Keratinocyte (primary cell): ENCODE data around the gene OVCH1.

Experiments used
- EZH2 ChIP-seq: IDR thresholded peaks from one replicate; pipeline ENCODE4 v1.6.1; 2012; ENCODE audit warnings: inconsistent platforms, mild to moderate bottlenecking, low read length, moderate library complexity
- TF ChIP-seq, protein P1 (sequence below), 3 experiments: IDR thresholded peaks in 1 of 3; conservative IDR thresholded peaks in 1 of 3; optimal IDR thresholded peaks in 1 of 3; 2 replicates in 2 of 3; 3 replicates in 1 of 3; pipeline versions ENCODE3 to v1.5.1; 2011; ENCODE audit warnings: low read length in 3 of 3, mild to moderate bottlenecking in 3 of 3, moderate library complexity in 2 of 3, control low read depth in 1 of 3, inconsistent platforms in 1 of 3; ENCODE audit not compliant: insufficient read depth in 2 of 3; ENCODE audit errors: extremely low read depth in 1 of 3

GRCh38 chr12:29389295-29389919 lies 108.1 kb downstream of the OVCH1 start:
- TF ChIP-seq, protein P1, sequence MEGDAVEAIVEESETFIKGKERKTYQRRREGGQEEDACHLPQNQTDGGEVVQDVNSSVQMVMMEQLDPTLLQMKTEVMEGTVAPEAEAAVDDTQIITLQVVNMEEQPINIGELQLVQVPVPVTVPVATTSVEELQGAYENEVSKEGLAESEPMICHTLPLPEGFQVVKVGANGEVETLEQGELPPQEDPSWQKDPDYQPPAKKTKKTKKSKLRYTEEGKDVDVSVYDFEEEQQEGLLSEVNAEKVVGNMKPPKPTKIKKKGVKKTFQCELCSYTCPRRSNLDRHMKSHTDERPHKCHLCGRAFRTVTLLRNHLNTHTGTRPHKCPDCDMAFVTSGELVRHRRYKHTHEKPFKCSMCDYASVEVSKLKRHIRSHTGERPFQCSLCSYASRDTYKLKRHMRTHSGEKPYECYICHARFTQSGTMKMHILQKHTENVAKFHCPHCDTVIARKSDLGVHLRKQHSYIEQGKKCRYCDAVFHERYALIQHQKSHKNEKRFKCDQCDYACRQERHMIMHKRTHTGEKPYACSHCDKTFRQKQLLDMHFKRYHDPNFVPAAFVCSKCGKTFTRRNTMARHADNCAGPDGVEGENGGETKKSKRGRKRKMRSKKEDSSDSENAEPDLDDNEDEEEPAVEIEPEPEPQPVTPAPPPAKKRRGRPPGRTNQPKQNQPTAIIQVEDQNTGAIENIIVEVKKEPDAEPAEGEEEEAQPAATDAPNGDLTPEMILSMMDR (optimal IDR thresholded peaks at IDR 0.05 in 1 of 3, IDR thresholded peaks at IDR 0.05 in 1 of 3, conservative IDR thresholded peaks at IDR 0.05 in 1 of 3; ENCODE audit: extremely low read depth in 1 of 3, insufficient read depth in 2 of 3, low read length in 3 of 3), result no peak
- no peak for TF ChIP-seq EZH2
